Measurements from ENCODE around the gene LECT2.

LECT2 gene

DNA sequence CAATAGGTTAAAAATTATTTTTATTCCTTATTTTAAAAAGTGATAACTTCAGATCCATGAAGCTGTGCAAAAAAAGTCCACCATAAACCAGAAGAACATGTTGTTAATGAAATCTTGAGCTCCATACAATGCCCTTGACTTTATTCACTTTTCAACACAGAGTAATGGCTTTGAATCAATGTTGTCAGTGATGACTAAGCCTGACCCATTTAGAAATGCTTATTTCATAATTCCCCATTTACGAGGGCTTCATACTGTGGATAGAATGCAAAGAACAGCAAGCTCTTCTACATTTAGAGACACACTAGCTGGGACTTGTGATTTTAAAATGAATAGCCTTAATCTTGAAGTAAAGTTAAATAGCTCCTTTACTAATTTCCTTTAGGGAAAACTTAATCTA lies 33.4 kb downstream of the LECT2 start:
- H3K4me3 ChIP-seq (ENCODE audit: low read depth, low read length) = no peak overlapping the region
- peak; percentile 35 for DNase-seq (ENCODE audit: low read depth)
- TF ChIP-seq MYC (IDR thresholded peaks at IDR 0.05; ENCODE audit: low read depth, low read length) = no peak
- TF ChIP-seq, protein P1, sequence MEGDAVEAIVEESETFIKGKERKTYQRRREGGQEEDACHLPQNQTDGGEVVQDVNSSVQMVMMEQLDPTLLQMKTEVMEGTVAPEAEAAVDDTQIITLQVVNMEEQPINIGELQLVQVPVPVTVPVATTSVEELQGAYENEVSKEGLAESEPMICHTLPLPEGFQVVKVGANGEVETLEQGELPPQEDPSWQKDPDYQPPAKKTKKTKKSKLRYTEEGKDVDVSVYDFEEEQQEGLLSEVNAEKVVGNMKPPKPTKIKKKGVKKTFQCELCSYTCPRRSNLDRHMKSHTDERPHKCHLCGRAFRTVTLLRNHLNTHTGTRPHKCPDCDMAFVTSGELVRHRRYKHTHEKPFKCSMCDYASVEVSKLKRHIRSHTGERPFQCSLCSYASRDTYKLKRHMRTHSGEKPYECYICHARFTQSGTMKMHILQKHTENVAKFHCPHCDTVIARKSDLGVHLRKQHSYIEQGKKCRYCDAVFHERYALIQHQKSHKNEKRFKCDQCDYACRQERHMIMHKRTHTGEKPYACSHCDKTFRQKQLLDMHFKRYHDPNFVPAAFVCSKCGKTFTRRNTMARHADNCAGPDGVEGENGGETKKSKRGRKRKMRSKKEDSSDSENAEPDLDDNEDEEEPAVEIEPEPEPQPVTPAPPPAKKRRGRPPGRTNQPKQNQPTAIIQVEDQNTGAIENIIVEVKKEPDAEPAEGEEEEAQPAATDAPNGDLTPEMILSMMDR (IDR thresholded peaks at IDR 0.05; ENCODE audit: low read depth, low read length) = no peak
- TF ChIP-seq POLR2A (IDR thresholded peaks at IDR 0.05; ENCODE audit: extremely low read depth, insufficient read length) = no peak
- TF ChIP-seq, protein P2, sequence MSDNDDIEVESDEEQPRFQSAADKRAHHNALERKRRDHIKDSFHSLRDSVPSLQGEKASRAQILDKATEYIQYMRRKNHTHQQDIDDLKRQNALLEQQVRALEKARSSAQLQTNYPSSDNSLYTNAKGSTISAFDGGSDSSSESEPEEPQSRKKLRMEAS (IDR thresholded peaks at IDR 0.05; ENCODE audit: low read depth, low read length) = no peak

DNA sequence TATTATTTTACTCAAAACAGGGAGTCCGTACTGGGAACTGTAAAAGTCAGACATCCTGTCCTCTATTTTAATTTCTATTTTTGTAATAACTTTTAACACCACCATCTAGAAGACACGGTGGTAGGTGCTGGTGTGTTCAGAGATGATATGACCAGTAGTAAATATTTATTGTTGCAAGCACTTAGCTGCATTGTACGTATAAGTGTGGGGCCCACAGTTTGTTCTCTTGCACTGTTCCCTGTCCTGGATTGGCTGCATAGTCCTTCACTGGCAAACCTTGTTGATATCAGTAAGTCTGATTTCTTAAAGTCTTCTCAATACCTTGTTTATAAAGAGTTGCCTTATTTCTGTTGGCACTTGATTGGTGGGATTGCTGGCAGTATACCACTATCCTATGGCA lies 34.6 kb downstream of the LECT2 start:
- no peak for DNase-seq (ENCODE audit: low read depth)
- H3K4me3 ChIP-seq (ENCODE audit: low read depth, low read length) = no peak overlapping the region
- TF ChIP-seq MYC (IDR thresholded peaks at IDR 0.05; ENCODE audit: low read depth, low read length) = no peak
- no peak for TF ChIP-seq POLR2A (IDR thresholded peaks at IDR 0.05; ENCODE audit: extremely low read depth, insufficient read length)
- TF ChIP-seq, protein P1 (IDR thresholded peaks at IDR 0.05; ENCODE audit: low read depth, low read length) = no peak
- TF ChIP-seq, protein P2 (IDR thresholded peaks at IDR 0.05; ENCODE audit: low read depth, low read length) = no peak

DNA sequence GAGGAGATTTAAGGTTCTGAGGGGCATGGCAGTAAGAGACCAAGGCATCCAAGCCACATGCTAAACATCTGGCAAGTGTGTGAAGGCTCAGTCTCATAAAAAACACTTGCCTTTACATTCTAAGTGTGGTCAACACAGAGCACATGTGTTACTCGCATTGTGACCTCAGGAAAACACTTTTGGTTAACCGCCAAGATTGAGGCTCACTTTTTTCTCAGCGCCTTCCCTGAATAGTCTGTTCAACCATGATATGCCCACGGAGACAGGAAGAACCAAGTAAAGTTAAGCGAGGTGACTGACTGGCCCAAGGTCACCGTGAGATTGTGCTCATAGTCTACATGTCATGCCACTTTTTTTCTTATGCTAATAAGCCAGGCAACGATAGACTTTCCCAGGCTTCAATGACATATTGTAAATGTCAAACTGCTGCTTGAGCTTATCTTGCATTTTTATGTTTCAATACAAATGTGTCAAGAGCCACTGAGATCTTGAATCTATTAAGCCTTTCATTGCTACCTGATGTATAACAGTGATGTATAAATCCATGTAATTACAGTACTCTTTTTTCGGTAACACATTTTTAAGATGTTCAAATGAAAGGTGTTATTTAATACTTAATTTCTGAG lies 38.0 kb downstream of the LECT2 start:
- no peak for DNase-seq (ENCODE audit: low read depth)
- no peak overlapping the region for H3K4me3 ChIP-seq (ENCODE audit: low read depth, low read length)
- TF ChIP-seq, protein P2 (IDR thresholded peaks at IDR 0.05; ENCODE audit: low read depth, low read length) = no peak
- TF ChIP-seq, protein P1 (IDR thresholded peaks at IDR 0.05; ENCODE audit: low read depth, low read length) = no peak
- TF ChIP-seq MYC (IDR thresholded peaks at IDR 0.05; ENCODE audit: low read depth, low read length) (no peak), POLR2A (IDR thresholded peaks at IDR 0.05; ENCODE audit: extremely low read depth, insufficient read length) (no peak)

DNA sequence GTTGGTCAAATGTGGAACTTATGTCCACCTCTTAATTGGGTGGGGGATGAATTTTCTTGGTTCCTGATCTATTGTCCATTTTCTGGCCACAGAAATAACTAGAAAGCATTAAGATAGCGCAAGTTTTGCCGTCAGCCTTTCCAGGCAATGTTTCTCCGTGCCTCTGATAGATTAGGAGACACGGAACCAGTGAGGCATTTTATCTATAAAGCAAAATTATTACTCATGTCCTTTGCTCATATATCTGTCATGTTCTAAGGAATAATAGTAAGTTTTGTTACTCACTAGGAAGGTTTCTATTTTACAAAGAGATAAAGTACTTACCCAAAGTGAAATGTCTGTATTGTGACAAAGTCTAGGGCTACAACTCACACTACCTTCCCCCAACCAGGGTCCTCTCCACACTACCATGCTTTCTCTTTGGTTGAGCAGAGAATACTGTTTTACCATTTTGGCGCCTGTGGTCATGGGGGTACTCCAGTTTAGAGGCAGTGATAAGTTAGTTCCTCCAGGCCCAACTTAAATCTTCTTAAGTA lies 39.2 kb downstream of the LECT2 start:
- TF ChIP-seq, protein P1 (IDR thresholded peaks at IDR 0.05; ENCODE audit: low read depth, low read length) = no peak
- TF ChIP-seq MYC (IDR thresholded peaks at IDR 0.05; ENCODE audit: low read depth, low read length) (no peak), POLR2A (IDR thresholded peaks at IDR 0.05; ENCODE audit: extremely low read depth, insufficient read length) (no peak)
- TF ChIP-seq, protein P2 (IDR thresholded peaks at IDR 0.05; ENCODE audit: low read depth, low read length) = no peak
- H3K4me3 ChIP-seq (ENCODE audit: low read depth, low read length) = no peak overlapping the region
- DNase-seq (ENCODE audit: low read depth) = no peak

DNA sequence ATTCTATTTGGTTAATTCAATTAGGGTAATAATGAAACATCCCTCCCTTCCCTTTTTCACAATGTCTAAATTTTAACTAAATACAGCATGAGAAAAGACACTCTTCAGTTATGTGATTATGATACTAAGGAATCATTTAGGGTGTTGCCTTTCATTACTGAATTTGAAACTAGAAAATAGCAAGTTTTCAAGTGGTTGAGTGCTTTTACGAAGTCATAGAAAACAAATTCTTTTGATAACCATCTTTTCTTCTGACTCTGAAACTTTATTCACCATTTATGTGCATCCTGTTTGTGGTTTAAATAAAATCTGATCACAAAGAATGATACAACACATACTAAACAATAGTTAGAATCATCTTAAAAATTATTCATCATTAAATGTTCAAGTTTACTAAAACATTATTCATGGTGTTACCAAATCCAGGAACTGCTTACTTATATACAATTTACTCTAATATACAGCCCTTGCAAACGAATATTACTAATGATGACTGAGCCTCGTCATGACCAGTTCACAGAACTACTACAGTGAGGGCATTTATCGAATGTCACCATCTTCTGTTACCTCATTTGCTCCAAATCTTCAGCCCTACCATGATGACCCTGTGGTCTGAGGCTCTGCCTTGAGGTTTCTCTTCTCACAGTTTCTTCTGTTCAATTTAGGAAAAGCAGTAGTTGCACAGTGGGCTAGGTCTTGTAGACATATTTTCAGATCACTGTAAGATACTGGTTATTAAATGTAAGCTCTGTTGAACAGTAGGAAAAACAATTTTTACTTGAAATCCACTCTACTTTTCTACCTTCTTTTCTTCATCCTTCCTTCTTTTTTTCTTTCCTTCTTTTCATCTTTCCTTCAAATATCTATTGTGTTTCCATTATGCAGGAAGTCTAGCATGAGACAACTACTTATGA lies 40.8 kb downstream of the LECT2 start:
- DNase-seq (ENCODE audit: low read depth) = no peak
- no peak for TF ChIP-seq MYC (IDR thresholded peaks at IDR 0.05; ENCODE audit: low read depth, low read length)
- no peak for TF ChIP-seq POLR2A (IDR thresholded peaks at IDR 0.05; ENCODE audit: extremely low read depth, insufficient read length)
- TF ChIP-seq, protein P1 (IDR thresholded peaks at IDR 0.05; ENCODE audit: low read depth, low read length) = no peak
- TF ChIP-seq, protein P2 (IDR thresholded peaks at IDR 0.05; ENCODE audit: low read depth, low read length) = no peak
- H3K4me3 ChIP-seq (ENCODE audit: low read depth, low read length) = no peak overlapping the region
